RWPE1 (cell line): ENCODE results near the gene HRCT1.
"Not testable (repeated sequence)": the region's sequence is repeated elsewhere in the genome, so short reads cannot be mapped to it uniquely, and the experiment has no call there.

Source experiments
- CTCF ChIA-PET: fragments of 350-600 bp; sonication (Branson Sonifier 250); formaldehyde crosslinking; extraction: SDS; loops from one replicate; lab custom pipeline; 2021; lab: Yijun Ruan, JAX
- POLR2A ChIA-PET: fragments of 400-600 bp; formaldehyde crosslinking; extraction: SDS; loops from one replicate; lab custom pipeline; 2020; ENCODE audit warnings: antibody characterized with exemption; ENCODE audit not compliant: low non-redundant PET; lab: Yijun Ruan, JAX
- DNase-seq: peaks from one replicate; pipeline ENCODE4 v3.0.0; 2012; ENCODE audit warnings: low spot score
- H3K27ac ChIP-seq: fragments of 450-650 bp; 2 replicates; pipeline ENCODE4 v1.5.1; 2017
- CTCF ChIP-seq: fragments of 450-650 bp; conservative IDR thresholded peaks from 2 replicates; pipeline ENCODE4 v1.5.1; 2017; ENCODE audit warnings: low read depth, mild to moderate bottlenecking

The HRCT1 gene

GRCh38 chr9:35909274-35909673, 3.3 kb downstream of the HRCT1 start, which contains the start of gene SPAAR:
TSS of gene SPAAR (plus strand) at chr9:35909490. CDS start at chr9:35910464, 974 bp downstream.
- CTCF ChIA-PET = no interaction called here
- no peak for DNase-seq
- POLR2A ChIA-PET = no interaction called here
- TF ChIP-seq CTCF = no peak
- H3K27ac ChIP-seq = peak within 1 kb of the TSS; percentile 100

GRCh38 chr9:35909687-35910612, 3.9 kb downstream of the HRCT1 start:
- POLR2A ChIA-PET = no interaction called here
- CTCF ChIA-PET = interaction anchor here (0.5 to 1.4 kb wide), 3 partner anchors 14 to 36 kb away, joined by 3 to 5 read pairs (median 3); no protein-coding TSS in a partner anchor
- no peak for TF ChIP-seq CTCF
- no peak for DNase-seq
- peak overlapping the region; percentile 100 for H3K27ac ChIP-seq

- peak; percentile 77 for DNase-seq
- ChIA-PET CTCF (interaction anchor here (0.5 to 2.0 kb wide), 8 partner anchors 8 to 264 kb away, joined by 3 to 6 read pairs (median 4); no protein-coding TSS in a partner anchor), POLR2A (no interaction called here)
- peak; percentile 86 for TF ChIP-seq CTCF
- peak overlapping the region; percentile 100 for H3K27ac ChIP-seq
Measured at GRCh38 chr9:35910613-35911359, 4.8 kb downstream of the HRCT1 start.

- no peak for DNase-seq
- CTCF ChIA-PET = interaction anchor here (0.6 to 2.0 kb wide), 7 partner anchors 9 to 1545 kb away, joined by 3 to 6 read pairs (median 4); no protein-coding TSS in a partner anchor
- no peak for TF ChIP-seq CTCF
- POLR2A ChIA-PET = no interaction called here
- peak overlapping the region; percentile 23 for H3K27ac ChIP-seq
Measured at GRCh38 chr9:35911690-35912089, 5.7 kb downstream of the HRCT1 start.

- DNase-seq = no peak
- no peak for TF ChIP-seq CTCF
- H3K27ac ChIP-seq = peak overlapping the region; percentile 23
- POLR2A ChIA-PET = no interaction called here
- CTCF ChIA-PET = no interaction called here
Measured at GRCh38 chr9:35912791-35913400, 6.9 kb downstream of the HRCT1 start.

- H3K27ac ChIP-seq, POLR2A ChIA-PET, DNase-seq: not testable (repeated sequence)
- CTCF ChIA-PET = interaction anchor here (0.6 kb wide), 1 partner anchor 123 kb away, joined by 3 read pairs; no protein-coding TSS in a partner anchor
Measured at GRCh38 chr9:35913429-35913828, 7.4 kb downstream of the HRCT1 start.
